ENCODE data around the gene TMEM132D. TPM values are rescaled to one million over a fixed set of nuclear protein-coding genes. Genes with fewer than 3 reads are reported as not detected.

Gene TMEM132D
- total RNA-seq, 1 donor from 2014 or later, result 16.5 TPM

DNA sequence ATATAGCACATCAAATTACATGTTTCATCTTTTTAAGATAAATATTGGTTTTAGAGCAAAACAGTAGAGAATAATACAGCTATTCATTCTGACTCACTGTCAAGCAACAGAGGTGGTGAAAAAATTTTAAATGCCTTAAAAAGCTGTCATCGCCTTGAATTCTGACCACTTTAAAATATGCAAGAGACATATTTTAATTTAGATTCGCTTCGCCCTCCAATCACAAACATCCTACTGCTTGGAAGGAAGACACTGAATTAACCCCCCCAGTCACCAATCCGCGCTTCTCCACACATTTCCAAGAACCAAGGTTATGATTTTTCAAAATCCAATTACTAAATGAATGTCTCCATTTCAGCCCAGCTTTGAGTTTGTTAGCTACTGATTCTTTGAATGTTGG is 112.4 kb downstream of the TMEM132D start:
- H3K9me3 Mint-ChIP-seq (ENCODE audit: unreplicated experiment), result no peaks in the 10 kb centered on the region
- H3K27ac Mint-ChIP-seq (ENCODE audit: unreplicated experiment), result no peak overlapping the region

DNA sequence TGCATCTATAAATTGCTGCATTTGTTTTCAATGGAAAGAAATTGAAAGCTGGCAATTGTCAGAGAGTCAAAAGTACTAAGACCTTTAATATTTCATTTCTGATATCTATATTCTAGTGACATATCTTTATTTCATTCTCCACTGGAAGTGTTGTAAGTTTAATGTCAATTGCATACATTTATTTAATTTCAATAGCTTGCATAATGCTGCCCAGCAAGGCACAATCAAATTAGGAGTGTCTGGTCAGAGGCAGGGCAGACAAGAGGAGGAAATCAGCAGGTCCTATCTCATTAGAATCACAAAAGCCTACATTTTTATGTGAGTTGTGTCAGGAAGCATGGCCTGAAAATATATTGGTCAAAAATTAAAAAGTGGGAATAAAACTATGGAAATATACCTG is 112.9 kb downstream of the TMEM132D start:
- Mint-ChIP-seq H3K27ac (ENCODE audit: unreplicated experiment) (no peak overlapping the region), H3K4me3 (ENCODE audit: unreplicated experiment) (no peak overlapping the region), H3K9me3 (ENCODE audit: unreplicated experiment) (no peaks in the 10 kb centered on the region), H3K36me3 (ENCODE audit: unreplicated experiment) (peaks cover 4% of the 10 kb centered on the region), H3K27me3 (ENCODE audit: unreplicated experiment) (no peaks in the 10 kb centered on the region), H3K4me1 (ENCODE audit: low read depth, unreplicated experiment) (peaks cover 3% of the 10 kb centered on the region)
- DNase-seq, result no peak
- TF ChIP-seq, protein P1, sequence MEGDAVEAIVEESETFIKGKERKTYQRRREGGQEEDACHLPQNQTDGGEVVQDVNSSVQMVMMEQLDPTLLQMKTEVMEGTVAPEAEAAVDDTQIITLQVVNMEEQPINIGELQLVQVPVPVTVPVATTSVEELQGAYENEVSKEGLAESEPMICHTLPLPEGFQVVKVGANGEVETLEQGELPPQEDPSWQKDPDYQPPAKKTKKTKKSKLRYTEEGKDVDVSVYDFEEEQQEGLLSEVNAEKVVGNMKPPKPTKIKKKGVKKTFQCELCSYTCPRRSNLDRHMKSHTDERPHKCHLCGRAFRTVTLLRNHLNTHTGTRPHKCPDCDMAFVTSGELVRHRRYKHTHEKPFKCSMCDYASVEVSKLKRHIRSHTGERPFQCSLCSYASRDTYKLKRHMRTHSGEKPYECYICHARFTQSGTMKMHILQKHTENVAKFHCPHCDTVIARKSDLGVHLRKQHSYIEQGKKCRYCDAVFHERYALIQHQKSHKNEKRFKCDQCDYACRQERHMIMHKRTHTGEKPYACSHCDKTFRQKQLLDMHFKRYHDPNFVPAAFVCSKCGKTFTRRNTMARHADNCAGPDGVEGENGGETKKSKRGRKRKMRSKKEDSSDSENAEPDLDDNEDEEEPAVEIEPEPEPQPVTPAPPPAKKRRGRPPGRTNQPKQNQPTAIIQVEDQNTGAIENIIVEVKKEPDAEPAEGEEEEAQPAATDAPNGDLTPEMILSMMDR (IDR thresholded peaks at IDR 0.05; ENCODE audit: partially characterized antibody, unreplicated experiment), result no peak

More for the DNA sequence above, 112.4 kb downstream of the TMEM132D start:
- peaks cover 4% of the 10 kb centered on the region for H3K36me3 Mint-ChIP-seq (ENCODE audit: unreplicated experiment)
- DNase-seq, result no peak
- peaks cover 3% of the 10 kb centered on the region for H3K4me1 Mint-ChIP-seq (ENCODE audit: low read depth, unreplicated experiment)
- H3K27me3 Mint-ChIP-seq (ENCODE audit: unreplicated experiment), result no peaks in the 10 kb centered on the region
- TF ChIP-seq, protein P1 (IDR thresholded peaks at IDR 0.05; ENCODE audit: partially characterized antibody, unreplicated experiment), result no peak
- no peak overlapping the region for H3K4me3 Mint-ChIP-seq (ENCODE audit: unreplicated experiment)

DNA sequence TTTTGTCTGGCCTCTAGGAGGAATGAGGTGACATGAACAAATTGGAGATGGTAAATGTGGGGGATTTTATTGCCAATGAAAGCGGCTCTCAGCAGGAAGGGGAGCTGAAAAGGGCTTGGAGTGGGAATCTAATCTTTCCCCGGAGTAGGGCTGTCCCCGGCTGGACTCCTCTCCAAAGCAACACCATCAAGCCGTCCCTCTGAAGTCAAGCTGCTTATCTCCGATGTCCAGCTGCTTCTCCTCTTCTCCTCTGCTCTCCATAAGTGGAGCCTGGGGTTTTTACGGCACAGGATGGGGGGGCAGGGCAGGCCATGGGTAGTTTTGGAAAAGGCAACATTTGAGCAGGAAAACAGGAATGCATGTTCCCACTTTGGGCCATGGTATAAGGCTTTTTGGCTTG is 113.5 kb downstream of the TMEM132D start:
- Mint-ChIP-seq H3K9me3 (ENCODE audit: unreplicated experiment) (no peaks in the 10 kb centered on the region), H3K27ac (ENCODE audit: unreplicated experiment) (no peak overlapping the region), H3K36me3 (ENCODE audit: unreplicated experiment) (peaks cover 4% of the 10 kb centered on the region), H3K4me3 (ENCODE audit: unreplicated experiment) (no peak overlapping the region), H3K4me1 (ENCODE audit: low read depth, unreplicated experiment) (peaks cover 3% of the 10 kb centered on the region), H3K27me3 (ENCODE audit: unreplicated experiment) (no peaks in the 10 kb centered on the region)
- no peak for DNase-seq
- TF ChIP-seq, protein P1 (IDR thresholded peaks at IDR 0.05; ENCODE audit: partially characterized antibody, unreplicated experiment), result no peak

DNA sequence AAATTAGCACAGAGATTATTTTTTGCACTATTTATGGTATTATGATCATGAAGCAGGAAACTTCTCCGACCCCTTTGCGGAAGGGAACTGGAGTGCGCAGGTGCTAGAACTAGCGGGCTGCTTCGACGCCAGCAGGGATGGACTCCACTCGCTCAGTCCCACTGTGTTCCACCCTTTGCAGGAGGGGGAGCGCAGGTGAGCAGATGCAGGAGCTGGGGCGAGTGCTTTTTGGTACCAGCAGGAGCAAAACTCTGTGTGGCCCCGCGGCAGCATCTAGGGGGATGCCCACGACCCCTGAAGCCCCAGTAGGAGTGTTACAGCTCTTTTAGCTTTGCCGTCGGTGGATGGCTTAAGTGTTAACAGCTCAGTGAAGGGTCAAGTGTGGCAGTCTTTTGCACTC is 113.9 kb downstream of the TMEM132D start:
- H3K27me3 Mint-ChIP-seq (ENCODE audit: unreplicated experiment), result no peaks in the 10 kb centered on the region
- no peak for DNase-seq

DNA sequence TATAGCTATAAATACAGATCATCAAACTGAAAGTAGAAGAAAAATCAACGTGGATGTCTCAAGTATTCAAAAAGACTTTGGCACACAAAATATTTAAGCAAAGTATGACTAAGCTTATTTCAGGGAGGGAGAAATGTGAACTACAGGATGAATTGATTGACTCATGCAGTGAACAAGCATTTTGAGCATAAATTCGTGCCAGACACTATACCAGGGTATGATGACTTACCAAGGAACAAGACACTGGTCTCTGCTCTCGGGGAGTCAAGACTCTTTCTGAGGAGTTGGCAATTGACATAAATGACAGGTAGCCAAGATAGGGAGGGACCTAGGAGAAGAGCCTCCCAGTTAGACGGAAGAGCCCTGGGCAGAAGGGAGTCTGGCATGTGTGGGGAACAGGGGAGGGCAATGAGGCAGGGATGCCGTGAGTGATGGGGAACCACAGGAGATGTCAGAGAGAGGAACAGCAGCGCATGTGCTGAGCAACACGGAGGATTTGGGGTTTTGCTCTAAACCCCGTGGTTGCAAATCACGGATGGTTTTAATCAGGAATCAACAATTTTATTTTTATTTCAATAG is 115.2 kb downstream of the TMEM132D start:
- no peak for DNase-seq
- Mint-ChIP-seq H3K27me3 (ENCODE audit: unreplicated experiment) (no peaks in the 10 kb centered on the region), H3K9me3 (ENCODE audit: unreplicated experiment) (peaks cover 7% of the 10 kb centered on the region), H3K4me3 (ENCODE audit: unreplicated experiment) (no peak overlapping the region), H3K4me1 (ENCODE audit: low read depth, unreplicated experiment) (peaks cover 5% of the 10 kb centered on the region), H3K27ac (ENCODE audit: unreplicated experiment) (no peak overlapping the region), H3K36me3 (ENCODE audit: unreplicated experiment) (peaks cover 4% of the 10 kb centered on the region)
- TF ChIP-seq, protein P1 (IDR thresholded peaks at IDR 0.05; ENCODE audit: partially characterized antibody, unreplicated experiment), result no peak

More for the DNA sequence above, 113.9 kb downstream of the TMEM132D start:
- H3K9me3 Mint-ChIP-seq (ENCODE audit: unreplicated experiment), result no peaks in the 10 kb centered on the region
- no peak overlapping the region for H3K27ac Mint-ChIP-seq (ENCODE audit: unreplicated experiment)
- peaks cover 3% of the 10 kb centered on the region for H3K4me1 Mint-ChIP-seq (ENCODE audit: low read depth, unreplicated experiment)
- H3K36me3 Mint-ChIP-seq (ENCODE audit: unreplicated experiment), result peaks cover 4% of the 10 kb centered on the region
- no peak overlapping the region for H3K4me3 Mint-ChIP-seq (ENCODE audit: unreplicated experiment)
- TF ChIP-seq, protein P1 (IDR thresholded peaks at IDR 0.05; ENCODE audit: partially characterized antibody, unreplicated experiment), result no peak
